Type B pancreatic cell (in vitro differentiated cells): ENCODE results near the gene SAMD13. TPM values are rescaled to one million over a fixed set of nuclear protein-coding genes. Genes with fewer than 3 reads are reported as not detected.

Source experiments
- DNase-seq: peaks from one replicate; pipeline ENCODE4 v3.0.0; 2021; ENCODE audit warnings: mixed read lengths; ENCODE audit not compliant: unreplicated experiment; ENCODE audit errors: extremely low spot score
- H3K27ac Mint-ChIP-seq: 2 replicates; pipeline ENCODE4 v1.8.0; 2021; ENCODE audit warnings: mild to moderate bottlenecking, mixed read lengths
- H3K27me3 Mint-ChIP-seq: 2 replicates; pipeline ENCODE4 v1.8.0; 2021; ENCODE audit warnings: mixed read lengths
- H3K36me3 Mint-ChIP-seq: 2 replicates; pipeline ENCODE4 v1.8.0; 2021; ENCODE audit warnings: mixed read lengths
- H3K4me1 Mint-ChIP-seq: one replicate; pipeline ENCODE4 v1.8.0; 2021; ENCODE audit warnings: mixed read lengths; ENCODE audit not compliant: unreplicated experiment
- H3K4me3 Mint-ChIP-seq: 2 replicates; pipeline ENCODE4 v1.8.0; 2021; ENCODE audit warnings: mild to moderate bottlenecking, mixed read lengths
- H3K9me3 Mint-ChIP-seq: 2 replicates; pipeline ENCODE4 v1.8.0; 2021; ENCODE audit warnings: mixed read lengths
- total RNA-seq: library from RNA; stranded (reverse); gene quantifications from 2 replicates; pipeline ENCODE4 v1.2.1, GENCODE V29; 2021; ENCODE audit warnings: low replicate concordance
- TF ChIP-seq, protein P1 (sequence below): fragments of 200-600 bp; sonication (generic); conservative IDR thresholded peaks from 2 replicates; pipeline ENCODE4 v1.5.0; 2021; ENCODE audit warnings: antibody characterized with exemption, mild to moderate bottlenecking

Gene SAMD13
- total RNA-seq, 1 donor from 2014 or later = 6.0 TPM

DNA sequence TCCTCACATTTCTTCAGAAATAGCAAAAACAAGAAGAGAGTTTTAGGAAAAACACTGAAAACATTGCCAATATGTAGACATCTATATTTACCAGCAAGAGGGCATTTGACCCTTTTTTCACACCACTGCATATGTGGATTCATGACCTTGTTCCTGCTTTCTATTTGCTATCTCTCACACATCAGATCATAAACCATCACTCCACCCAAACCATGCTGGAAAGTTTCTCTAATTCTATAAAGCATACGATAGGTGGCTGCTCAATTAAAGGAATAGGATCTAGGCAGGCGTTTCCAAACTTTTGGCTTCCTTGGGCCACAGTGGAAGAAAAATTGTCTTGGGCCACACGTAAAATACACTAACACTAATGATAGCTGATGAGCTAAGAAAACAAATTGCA, 35.6 kb upstream of the SAMD13 start:
- H3K27ac Mint-ChIP-seq = peak overlapping the region; percentile 20
- peaks cover 19% of the 10 kb centered on the region for H3K4me1 Mint-ChIP-seq
- peaks cover 7% of the 10 kb centered on the region for H3K9me3 Mint-ChIP-seq
- peaks cover 4% of the 10 kb centered on the region for H3K36me3 Mint-ChIP-seq
- H3K27me3 Mint-ChIP-seq = no peaks in the 10 kb centered on the region
- no peak for DNase-seq
- TF ChIP-seq, protein P1, sequence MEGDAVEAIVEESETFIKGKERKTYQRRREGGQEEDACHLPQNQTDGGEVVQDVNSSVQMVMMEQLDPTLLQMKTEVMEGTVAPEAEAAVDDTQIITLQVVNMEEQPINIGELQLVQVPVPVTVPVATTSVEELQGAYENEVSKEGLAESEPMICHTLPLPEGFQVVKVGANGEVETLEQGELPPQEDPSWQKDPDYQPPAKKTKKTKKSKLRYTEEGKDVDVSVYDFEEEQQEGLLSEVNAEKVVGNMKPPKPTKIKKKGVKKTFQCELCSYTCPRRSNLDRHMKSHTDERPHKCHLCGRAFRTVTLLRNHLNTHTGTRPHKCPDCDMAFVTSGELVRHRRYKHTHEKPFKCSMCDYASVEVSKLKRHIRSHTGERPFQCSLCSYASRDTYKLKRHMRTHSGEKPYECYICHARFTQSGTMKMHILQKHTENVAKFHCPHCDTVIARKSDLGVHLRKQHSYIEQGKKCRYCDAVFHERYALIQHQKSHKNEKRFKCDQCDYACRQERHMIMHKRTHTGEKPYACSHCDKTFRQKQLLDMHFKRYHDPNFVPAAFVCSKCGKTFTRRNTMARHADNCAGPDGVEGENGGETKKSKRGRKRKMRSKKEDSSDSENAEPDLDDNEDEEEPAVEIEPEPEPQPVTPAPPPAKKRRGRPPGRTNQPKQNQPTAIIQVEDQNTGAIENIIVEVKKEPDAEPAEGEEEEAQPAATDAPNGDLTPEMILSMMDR = no peak
- no peak overlapping the region for H3K4me3 Mint-ChIP-seq

DNA sequence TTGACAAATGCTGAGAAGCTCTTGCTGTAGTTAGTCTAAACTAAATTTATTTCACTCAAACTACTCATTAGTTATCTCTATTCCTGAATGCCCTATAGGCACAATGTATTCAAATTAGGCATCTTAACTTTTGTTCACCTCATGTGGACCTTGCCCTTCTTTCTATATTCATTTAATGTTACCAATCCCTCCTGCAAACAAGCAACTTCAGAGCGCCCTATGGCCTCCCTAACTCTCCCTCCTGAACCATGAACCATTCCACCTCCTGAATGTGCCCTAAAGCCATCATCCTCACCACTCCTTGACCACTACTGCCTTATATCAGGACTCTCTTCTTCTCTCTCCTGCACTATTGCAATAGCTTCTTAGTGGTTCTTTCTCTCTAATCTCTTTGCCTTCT, 34.8 kb upstream of the SAMD13 start:
- Mint-ChIP-seq H3K4me1 (peaks cover 24% of the 10 kb centered on the region), H3K27me3 (no peaks in the 10 kb centered on the region), H3K27ac (no peak overlapping the region), H3K36me3 (peaks cover 4% of the 10 kb centered on the region), H3K4me3 (peak overlapping the region; percentile 8), H3K9me3 (peaks cover 7% of the 10 kb centered on the region)
- TF ChIP-seq, protein P1 = no peak
- DNase-seq = no peak

DNA sequence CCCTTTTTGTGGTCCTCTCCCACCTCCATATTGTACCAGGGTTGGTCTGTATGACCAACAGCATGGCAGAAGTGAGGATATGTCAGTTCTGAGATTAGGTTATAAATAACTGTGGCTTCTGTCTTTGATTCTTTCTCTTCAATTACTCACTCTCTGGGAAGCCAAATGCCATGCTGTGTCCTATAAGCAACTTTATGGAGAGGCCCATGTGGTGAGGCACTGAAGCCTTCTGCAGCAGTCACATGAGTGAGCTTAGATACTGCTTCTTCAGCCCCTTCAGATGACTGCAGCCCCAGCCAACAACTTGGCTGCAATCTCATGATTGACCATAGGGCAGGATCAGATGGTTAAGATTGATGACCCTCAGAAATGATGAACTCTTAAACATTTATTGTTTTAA, 34.0 kb upstream of the SAMD13 start:
- Mint-ChIP-seq H3K27ac (no peak overlapping the region), H3K36me3 (peaks cover 4% of the 10 kb centered on the region), H3K27me3 (no peaks in the 10 kb centered on the region), H3K4me3 (no peak overlapping the region), H3K4me1 (peaks cover 30% of the 10 kb centered on the region), H3K9me3 (peaks cover 7% of the 10 kb centered on the region)
- TF ChIP-seq, protein P1 = no peak
- DNase-seq = no peak

DNA sequence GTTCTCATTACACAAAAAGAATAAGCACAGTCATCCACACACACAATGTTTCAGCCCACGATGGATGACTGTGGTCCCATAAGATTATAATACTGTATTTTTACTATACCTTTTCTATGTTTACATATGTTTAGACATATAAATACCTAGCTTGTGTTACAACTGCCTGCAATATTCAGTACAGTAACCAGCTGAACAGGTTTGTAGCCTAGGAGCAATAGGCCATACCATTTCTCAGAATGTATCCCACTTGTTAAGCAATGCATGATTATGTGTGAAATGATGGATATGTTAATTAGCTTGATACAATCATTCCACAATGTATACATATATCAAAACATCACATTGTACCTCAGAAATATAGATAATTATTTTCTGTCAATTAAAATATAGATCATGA, 33.2 kb upstream of the SAMD13 start:
- Mint-ChIP-seq H3K36me3 (peaks cover 4% of the 10 kb centered on the region), H3K27me3 (no peaks in the 10 kb centered on the region), H3K9me3 (peaks cover 7% of the 10 kb centered on the region), H3K27ac (peak overlapping the region; percentile 64), H3K4me1 (peaks cover 36% of the 10 kb centered on the region), H3K4me3 (no peak overlapping the region)
- TF ChIP-seq, protein P1 = no peak
- no peak for DNase-seq

DNA sequence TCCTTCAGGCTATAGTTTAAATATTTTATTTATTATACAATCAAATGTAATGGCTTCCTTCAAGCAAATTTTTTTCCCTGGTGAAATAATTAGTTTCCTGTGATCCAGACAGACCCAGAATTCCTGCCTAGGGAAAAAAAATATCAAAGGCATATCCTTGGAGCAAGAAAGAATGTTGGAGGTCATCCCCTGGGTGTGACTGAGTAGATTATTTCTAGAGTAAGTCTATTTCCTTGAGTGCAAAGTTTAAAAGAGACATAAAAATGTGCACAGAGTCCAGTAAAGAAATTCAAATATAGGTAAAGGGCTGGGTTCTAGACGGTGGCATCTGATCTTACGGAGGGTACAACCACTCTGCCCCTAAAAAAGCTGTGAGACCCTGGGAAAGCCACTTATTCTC, 32.2 kb upstream of the SAMD13 start:
- Mint-ChIP-seq H3K27ac (peak overlapping the region; percentile 64), H3K36me3 (peaks cover 11% of the 10 kb centered on the region), H3K4me3 (no peak overlapping the region), H3K9me3 (peaks cover 7% of the 10 kb centered on the region), H3K4me1 (peaks cover 36% of the 10 kb centered on the region), H3K27me3 (no peaks in the 10 kb centered on the region)
- TF ChIP-seq, protein P1 = no peak
- no peak for DNase-seq
